Measurements from ENCODE around the gene MACROD2.

- no peak for TF ChIP-seq TAF1 (IDR thresholded peaks at IDR 0.05; ENCODE audit: low read depth, low read length)
- TF ChIP-seq POLR2AphosphoS5 (IDR thresholded peaks at IDR 0.05; ENCODE audit: low read depth, low read length), result no peak
- no peak for TF ChIP-seq POLR2A (IDR thresholded peaks at IDR 0.05; ENCODE audit: low read depth, low read length)
Observed at GRCh38 chr20:14049111-14049510, 53.8 kb downstream of the MACROD2 start.
